Large intestine (tissue), 3 donors: ENCODE data around the gene CTSD. TPM values are rescaled to one million over a fixed set of nuclear protein-coding genes. Genes with fewer than 3 reads are reported as not detected.

Experiments used
- DNase-seq, 2 donors: peaks; one replicate each; pipeline versions ENCODE4 v3.0.0 to v3.0.0-alpha.2; 2013
- H3K27ac ChIP-seq: one replicate; pipeline ENCODE4 v1.5.1; 2013; ENCODE audit warnings: low read length
- H3K27me3 ChIP-seq: 2 replicates; pipeline ENCODE4 v1.6.1; 2013; ENCODE audit warnings: low read length; ENCODE audit not compliant: control insufficient read depth, insufficient read depth
- H3K36me3 ChIP-seq: 2 replicates; pipeline ENCODE4 v1.6.1; 2013; ENCODE audit warnings: low read length; ENCODE audit not compliant: control insufficient read depth, insufficient read depth
- H3K4me1 ChIP-seq: one replicate; pipeline ENCODE4 v1.6.1; 2013; ENCODE audit warnings: low read length; ENCODE audit not compliant: control insufficient read depth, insufficient read depth
- H3K4me3 ChIP-seq: one replicate; pipeline ENCODE4 v1.5.1; 2013; ENCODE audit warnings: low read length
- H3K9me3 ChIP-seq: one replicate; pipeline ENCODE4 v1.6.1; 2013; ENCODE audit warnings: mild to moderate bottlenecking, low read depth, low read length, moderate library complexity; ENCODE audit not compliant: control insufficient read depth
- WGBS: methylation state at CpG from one replicate; pipeline ENCODE4 v1.1.5; 2013; ENCODE audit warnings: low lambda C conversion rate; ENCODE audit not compliant: insufficient coverage; 5-methylcytosine and 5-hydroxymethylcytosine counted together
- polyA plus RNA-seq: library from polyadenylated mRNA; unstranded; fragments of 120-200 nt; gene quantifications from one replicate; pipeline ENCODE4 v1.2.1, GENCODE V29; 2013

The CTSD gene
- polyA plus RNA-seq, 1 donor, result 341 TPM

GRCh38 chr11:1749395-1750351 lies 14.1 kb downstream of the CTSD start:
- Histone ChIP-seq H3K27ac (no peak overlapping the region), H3K36me3 (peaks cover 21% of the 10 kb centered on the region), H3K9me3 (peaks cover 11% of the 10 kb centered on the region), H3K4me3 (no peak overlapping the region), H3K27me3 (peaks cover 38% of the 10 kb centered on the region), H3K4me1 (no peaks in the 10 kb centered on the region)
- no peak for DNase-seq
- no CpG with 5 or more reads among the region's 25 CpGs for WGBS

GRCh38 chr11:1748636-1749394 lies 14.9 kb downstream of the CTSD start:
- no peak overlapping the region for H3K27ac ChIP-seq

GRCh38 chr11:1747753-1748635 lies 15.7 kb downstream of the CTSD start:
- peaks cover 38% of the 10 kb centered on the region for H3K27me3 ChIP-seq
- H3K9me3 ChIP-seq, result peaks cover 11% of the 10 kb centered on the region
- H3K27ac ChIP-seq, result no peak overlapping the region
- peaks cover 10% of the 10 kb centered on the region for H3K36me3 ChIP-seq
- WGBS, result no CpG with 5 or more reads among the region's 72 CpGs
- H3K4me1 ChIP-seq, result no peaks in the 10 kb centered on the region
- H3K4me3 ChIP-seq, result no peak overlapping the region
- no peak for DNase-seq

More at GRCh38 chr11:1748636-1749394, 14.9 kb downstream of the CTSD start:
- WGBS, result no CpG with 5 or more reads among the region's 84 CpGs
- no peaks in the 10 kb centered on the region for H3K4me1 ChIP-seq
- H3K4me3 ChIP-seq, result no peak overlapping the region
- H3K9me3 ChIP-seq, result peaks cover 11% of the 10 kb centered on the region
- no peak for DNase-seq
- H3K27me3 ChIP-seq, result peaks cover 38% of the 10 kb centered on the region
- H3K36me3 ChIP-seq, result peaks cover 17% of the 10 kb centered on the region

- Histone ChIP-seq H3K36me3 (peaks cover 2% of the 10 kb centered on the region), H3K4me3 (no peak overlapping the region), H3K9me3 (peaks cover 11% of the 10 kb centered on the region), H3K27ac (no peak overlapping the region), H3K4me1 (no peaks in the 10 kb centered on the region), H3K27me3 (peaks cover 38% of the 10 kb centered on the region)
- DNase-seq, result no peak
- WGBS, result no CpG with 5 or more reads among the region's 21 CpGs
Observed at GRCh38 chr11:1746956-1747752, 16.6 kb downstream of the CTSD start.

GRCh38 chr11:1746511-1746931 lies 17.2 kb downstream of the CTSD start:
- Histone ChIP-seq H3K27ac (no peak overlapping the region), H3K4me1 (no peaks in the 10 kb centered on the region), H3K9me3 (peaks cover 11% of the 10 kb centered on the region), H3K27me3 (peaks cover 42% of the 10 kb centered on the region), H3K4me3 (no peak overlapping the region), H3K36me3 (no peaks in the 10 kb centered on the region)
- no peak for DNase-seq
- 94% methylated on average over 3 of the region's 22 CpGs for WGBS

- peaks cover 11% of the 10 kb centered on the region for H3K9me3 ChIP-seq
- no CpG with 5 or more reads among the region's 14 CpGs for WGBS
- H3K36me3 ChIP-seq, result no peaks in the 10 kb centered on the region
- no peak for DNase-seq
- no peak overlapping the region for H3K27ac ChIP-seq
- no peaks in the 10 kb centered on the region for H3K4me1 ChIP-seq
- H3K4me3 ChIP-seq, result no peak overlapping the region
- peaks cover 45% of the 10 kb centered on the region for H3K27me3 ChIP-seq
Observed at GRCh38 chr11:1745701-1746320, 17.9 kb downstream of the CTSD start.

GRCh38 chr11:1744891-1745700 lies 18.6 kb downstream of the CTSD start:
- WGBS, result no CpG with 5 or more reads among the region's 18 CpGs
- DNase-seq, result no peak
- Histone ChIP-seq H3K27me3 (peaks cover 42% of the 10 kb centered on the region), H3K4me3 (no peak overlapping the region), H3K36me3 (no peaks in the 10 kb centered on the region), H3K9me3 (peaks cover 11% of the 10 kb centered on the region), H3K4me1 (no peaks in the 10 kb centered on the region), H3K27ac (no peak overlapping the region)

- no CpG with 5 or more reads among the region's 23 CpGs for WGBS
- Histone ChIP-seq H3K4me1 (no peaks in the 10 kb centered on the region), H3K27me3 (peaks cover 38% of the 10 kb centered on the region), H3K4me3 (no peak overlapping the region), H3K9me3 (peaks cover 11% of the 10 kb centered on the region), H3K36me3 (no peaks in the 10 kb centered on the region), H3K27ac (no peak overlapping the region)
- DNase-seq, result no peak
Observed at GRCh38 chr11:1744137-1744886, 19.4 kb downstream of the CTSD start.
